ENCODE results near the gene MYO5C.

DNA sequence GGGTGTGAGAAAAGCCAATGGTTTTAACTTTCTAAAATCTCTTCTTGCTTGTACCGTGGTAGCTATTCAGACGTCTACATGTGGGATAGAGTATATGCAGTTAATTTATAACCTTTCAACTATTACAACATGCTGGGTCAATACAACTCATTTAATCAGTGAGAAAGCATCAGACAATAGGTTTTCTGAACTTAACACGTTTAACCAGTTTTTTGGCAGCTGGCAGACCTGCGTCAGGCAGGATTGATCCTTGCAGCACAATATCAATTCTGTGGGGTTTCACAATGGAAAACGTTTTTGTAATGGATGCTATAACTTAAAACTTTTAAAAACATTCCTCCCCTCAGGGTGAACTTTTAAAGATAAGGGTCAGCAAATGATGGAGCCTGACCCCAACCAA, 110.9 kb downstream of the MYO5C start:
- TF ChIP-seq, protein P1, sequence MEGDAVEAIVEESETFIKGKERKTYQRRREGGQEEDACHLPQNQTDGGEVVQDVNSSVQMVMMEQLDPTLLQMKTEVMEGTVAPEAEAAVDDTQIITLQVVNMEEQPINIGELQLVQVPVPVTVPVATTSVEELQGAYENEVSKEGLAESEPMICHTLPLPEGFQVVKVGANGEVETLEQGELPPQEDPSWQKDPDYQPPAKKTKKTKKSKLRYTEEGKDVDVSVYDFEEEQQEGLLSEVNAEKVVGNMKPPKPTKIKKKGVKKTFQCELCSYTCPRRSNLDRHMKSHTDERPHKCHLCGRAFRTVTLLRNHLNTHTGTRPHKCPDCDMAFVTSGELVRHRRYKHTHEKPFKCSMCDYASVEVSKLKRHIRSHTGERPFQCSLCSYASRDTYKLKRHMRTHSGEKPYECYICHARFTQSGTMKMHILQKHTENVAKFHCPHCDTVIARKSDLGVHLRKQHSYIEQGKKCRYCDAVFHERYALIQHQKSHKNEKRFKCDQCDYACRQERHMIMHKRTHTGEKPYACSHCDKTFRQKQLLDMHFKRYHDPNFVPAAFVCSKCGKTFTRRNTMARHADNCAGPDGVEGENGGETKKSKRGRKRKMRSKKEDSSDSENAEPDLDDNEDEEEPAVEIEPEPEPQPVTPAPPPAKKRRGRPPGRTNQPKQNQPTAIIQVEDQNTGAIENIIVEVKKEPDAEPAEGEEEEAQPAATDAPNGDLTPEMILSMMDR (conservative IDR thresholded peaks at IDR 0.05): no peak
- TF ChIP-seq ZFX (IDR thresholded peaks at IDR 0.05): no peak
